ENCODE measurements around the gene PLA2G4A.

Gene PLA2G4A

GRCh38 chr1:186899977-186900376 is 71.2 kb downstream of the PLA2G4A start:
- TF ChIP-seq CTCF (IDR thresholded peaks at IDR 0.05; ENCODE audit: low read depth, low read length, missing control alignments): no peak
- no peak overlapping the region for H3K4me3 ChIP-seq (replicated peaks; ENCODE audit: low read depth, low read length)
- no peak for DNase-seq (ENCODE audit: extremely low read depth, low read depth)

- no peak overlapping the region for H3K4me3 ChIP-seq (replicated peaks; ENCODE audit: low read depth, low read length)
- DNase-seq (ENCODE audit: extremely low read depth, low read depth): no peak
- TF ChIP-seq CTCF (IDR thresholded peaks at IDR 0.05; ENCODE audit: low read depth, low read length, missing control alignments): no peak
Measured at GRCh38 chr1:186900539-186901237, 71.9 kb downstream of the PLA2G4A start.

- no peak overlapping the region for H3K4me3 ChIP-seq (replicated peaks; ENCODE audit: low read depth, low read length)
- TF ChIP-seq CTCF (IDR thresholded peaks at IDR 0.05; ENCODE audit: low read depth, low read length, missing control alignments): no peak
- no peak for DNase-seq (ENCODE audit: extremely low read depth, low read depth)
Measured at GRCh38 chr1:186901631-186902030, 72.9 kb downstream of the PLA2G4A start.

GRCh38 chr1:186903374-186904136 is 74.8 kb downstream of the PLA2G4A start:
- no peak overlapping the region for H3K4me3 ChIP-seq (replicated peaks; ENCODE audit: low read depth, low read length)
- no peak for DNase-seq (ENCODE audit: extremely low read depth, low read depth)
- TF ChIP-seq CTCF (IDR thresholded peaks at IDR 0.05; ENCODE audit: low read depth, low read length, missing control alignments): no peak

GRCh38 chr1:186904361-186904760 is 75.6 kb downstream of the PLA2G4A start:
- no peak for TF ChIP-seq CTCF (IDR thresholded peaks at IDR 0.05; ENCODE audit: low read depth, low read length, missing control alignments)
- DNase-seq (ENCODE audit: extremely low read depth, low read depth): no peak
- H3K4me3 ChIP-seq (replicated peaks; ENCODE audit: low read depth, low read length): no peak overlapping the region

- no peak for DNase-seq (ENCODE audit: extremely low read depth, low read depth)
- no peak overlapping the region for H3K4me3 ChIP-seq (replicated peaks; ENCODE audit: low read depth, low read length)
- TF ChIP-seq CTCF (IDR thresholded peaks at IDR 0.05; ENCODE audit: low read depth, low read length, missing control alignments): no peak
Measured at GRCh38 chr1:186905561-186905960, 76.8 kb downstream of the PLA2G4A start.
